ENCODE data around the gene SETD7.

SETD7 gene

DNA sequence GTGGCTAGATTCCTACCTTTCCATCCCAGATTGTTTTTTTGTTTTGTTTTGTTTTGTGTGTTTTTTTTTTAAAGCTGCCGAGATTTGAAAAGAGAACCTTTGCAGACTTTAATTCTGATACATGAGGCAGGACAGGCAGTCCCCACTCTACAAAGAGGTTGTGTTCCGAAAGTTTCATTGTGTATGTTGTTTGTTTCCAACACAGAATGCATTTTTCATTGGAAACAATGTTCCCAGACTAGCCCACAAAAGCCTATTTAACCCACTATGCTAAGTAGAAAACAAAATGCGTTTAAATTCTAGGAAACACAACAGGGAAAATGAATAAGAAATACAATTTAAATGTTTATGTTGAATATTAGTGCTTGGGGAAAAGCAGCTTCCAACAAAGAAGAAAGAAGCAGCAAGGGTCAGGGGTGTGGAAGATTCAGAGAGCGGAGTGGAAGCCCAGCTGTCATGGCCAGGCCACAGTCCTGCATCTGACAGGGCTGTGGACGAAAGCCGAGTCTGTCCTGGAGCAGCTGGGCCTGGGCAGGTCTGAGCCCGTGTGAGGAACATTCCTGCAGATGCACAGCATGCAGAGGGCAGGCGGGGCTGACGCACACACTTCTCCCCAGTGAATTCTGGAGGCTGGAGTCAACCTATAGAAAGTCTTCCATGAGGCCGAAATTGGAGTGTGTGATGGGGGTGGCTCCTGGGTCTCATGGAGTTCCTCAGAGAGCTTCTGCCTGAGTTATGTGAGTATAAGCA, 12.4 kb upstream of the SETD7 start:
- DNase-seq = no peak

DNA sequence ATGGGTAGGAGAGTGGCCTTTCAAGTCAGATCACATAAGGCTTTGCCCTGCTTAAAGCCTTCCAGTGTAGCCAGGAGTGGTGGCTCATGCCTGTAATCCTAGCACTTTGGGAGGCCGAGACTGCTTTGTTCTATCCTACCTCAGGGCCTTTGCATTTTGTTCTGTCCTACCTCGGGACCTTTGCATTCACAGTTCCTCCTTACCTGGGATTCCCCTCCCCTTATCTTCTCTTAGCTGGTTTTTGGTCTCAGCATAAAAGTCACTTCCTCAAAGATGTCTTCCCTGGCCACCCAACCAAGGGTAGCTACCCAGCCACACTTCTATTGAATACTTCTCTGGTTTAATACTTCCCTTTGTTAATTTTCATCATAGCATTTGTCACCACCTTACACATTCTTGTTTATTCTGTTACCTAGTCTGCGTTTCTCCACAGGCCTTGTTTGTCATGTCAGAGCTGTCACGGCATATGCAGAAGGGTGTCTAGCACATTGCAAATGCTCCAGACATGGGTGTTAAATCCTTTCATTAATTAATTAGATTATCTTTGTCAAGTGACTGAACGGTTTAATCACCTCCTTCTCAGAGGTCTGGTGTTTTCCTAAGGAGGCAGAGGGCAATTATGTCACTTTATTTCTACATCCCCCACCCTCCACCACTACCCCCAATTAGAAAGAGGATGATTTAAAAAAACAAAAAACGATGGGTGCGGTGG, 11.3 kb upstream of the SETD7 start:
- no peak for DNase-seq

DNA sequence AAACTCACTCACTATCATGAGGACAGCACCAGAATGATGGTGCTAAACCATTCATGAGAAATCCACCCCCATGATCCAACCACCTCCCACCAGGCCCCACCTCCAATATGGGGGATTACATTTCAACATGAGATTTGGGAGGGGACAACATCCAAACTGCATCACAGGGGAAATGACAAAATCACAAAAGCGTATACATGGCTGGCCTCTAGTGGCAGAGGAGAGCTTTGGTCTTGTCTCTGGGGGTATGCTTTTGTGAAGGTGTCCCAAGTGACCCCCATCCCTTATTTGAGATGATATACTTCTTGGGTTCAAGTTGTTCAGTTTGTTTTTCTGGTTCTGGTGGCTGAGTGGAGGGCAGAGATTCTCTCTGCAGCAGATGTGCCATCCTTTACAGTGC, 8.5 kb upstream of the SETD7 start:
- no peak for DNase-seq

DNA sequence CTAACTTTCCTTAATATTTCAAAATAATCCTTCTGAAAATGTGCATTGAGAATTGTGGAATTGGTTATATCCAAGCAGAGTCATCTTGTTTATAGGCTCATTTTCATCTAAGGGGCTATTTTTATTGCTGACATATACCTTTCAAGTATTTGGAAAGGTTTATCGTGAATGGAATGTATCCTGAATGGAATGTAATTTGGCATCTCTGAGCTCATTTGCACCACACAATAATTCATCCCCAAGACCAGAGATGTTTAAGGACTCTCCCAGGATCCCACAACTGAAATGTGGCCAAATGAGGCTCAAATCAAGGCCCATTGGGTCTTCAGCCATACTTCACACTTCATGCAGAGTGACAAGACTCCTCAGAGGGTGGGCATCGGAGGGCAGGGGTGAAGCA, 7.5 kb upstream of the SETD7 start:
- DNase-seq = no peak

DNA sequence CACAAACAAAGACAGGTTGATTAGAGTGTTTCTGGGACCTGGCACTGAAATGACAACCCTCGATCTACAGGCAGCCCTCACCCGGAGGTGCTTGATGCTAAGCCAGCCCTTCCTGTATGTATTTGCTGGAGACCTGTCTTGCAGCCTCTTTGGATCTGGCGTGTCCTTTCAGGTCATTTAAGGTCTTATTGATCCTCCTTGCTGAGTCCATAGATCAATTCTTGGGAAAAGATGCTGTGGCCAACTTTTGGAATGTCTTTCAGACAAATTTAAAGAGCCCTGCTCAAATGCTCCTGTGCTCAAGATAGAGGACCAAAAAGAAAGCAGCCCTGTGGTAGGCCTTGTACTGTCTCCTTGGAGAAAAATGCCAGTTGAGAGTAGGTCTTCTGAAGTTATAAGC, 6.8 kb upstream of the SETD7 start:
- no peak for DNase-seq

DNA sequence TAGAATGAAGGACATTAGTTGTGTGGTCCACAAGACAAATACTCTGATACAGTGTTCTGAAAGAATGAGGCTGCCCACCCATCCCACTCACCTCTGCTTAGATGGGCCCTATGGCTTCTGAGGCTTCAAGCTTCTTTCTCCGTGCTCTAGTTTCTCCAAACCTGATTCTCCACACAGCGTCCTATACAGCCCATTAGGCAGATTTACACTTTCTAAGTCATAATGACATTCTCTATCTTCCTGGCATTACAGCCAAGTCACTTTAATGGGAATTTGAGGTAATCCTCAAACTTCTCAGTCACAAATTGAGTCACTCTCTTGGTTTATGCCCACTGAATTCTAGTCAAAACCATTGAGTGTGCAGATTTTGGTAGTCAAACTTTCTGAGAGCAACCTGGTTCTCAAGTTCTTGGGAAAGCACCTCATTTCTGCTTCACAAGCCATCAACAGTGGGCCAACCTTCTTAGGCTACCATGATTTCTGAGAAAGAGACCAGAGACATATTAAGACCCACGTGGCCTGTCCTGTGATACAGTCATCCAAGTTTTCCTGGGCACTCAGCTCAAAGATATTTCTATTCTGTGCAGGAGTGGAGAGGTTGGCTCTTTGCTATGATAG, 6.2 kb upstream of the SETD7 start:
- DNase-seq = no peak

DNA sequence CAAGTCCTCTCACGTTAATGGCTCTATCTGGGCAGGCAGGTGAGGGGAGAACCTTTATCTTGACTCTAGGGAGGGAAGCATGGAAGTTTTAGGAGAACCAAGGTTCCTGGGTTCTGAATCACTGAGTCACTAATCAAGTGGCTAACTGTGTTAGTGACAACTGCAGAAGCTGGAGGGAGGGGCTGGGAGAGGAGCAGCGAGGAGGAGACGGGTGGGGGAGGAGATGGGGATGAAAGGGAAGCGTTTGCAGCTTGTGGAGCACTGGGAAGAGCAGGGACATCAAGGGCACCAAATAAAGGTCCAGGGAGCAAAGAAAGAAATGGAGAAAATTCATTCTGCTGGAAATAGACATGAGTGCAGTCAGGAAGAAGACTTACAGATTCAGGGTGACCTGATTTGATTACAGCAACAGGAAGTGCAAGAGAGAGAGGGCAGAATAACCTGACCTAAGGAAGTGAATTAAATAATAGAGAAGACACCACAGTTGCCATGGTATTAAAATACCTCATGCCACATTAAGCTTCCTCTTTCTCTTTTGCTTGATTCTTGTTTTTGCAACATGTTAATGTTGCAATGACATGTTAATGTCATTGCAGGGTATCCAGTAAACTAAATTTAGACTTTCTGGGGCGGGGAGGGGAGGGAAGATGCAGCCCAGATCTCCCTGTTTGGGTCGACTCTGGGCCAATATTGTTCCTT, 4.5 kb upstream of the SETD7 start:
- peak; percentile 99 for DNase-seq

DNA sequence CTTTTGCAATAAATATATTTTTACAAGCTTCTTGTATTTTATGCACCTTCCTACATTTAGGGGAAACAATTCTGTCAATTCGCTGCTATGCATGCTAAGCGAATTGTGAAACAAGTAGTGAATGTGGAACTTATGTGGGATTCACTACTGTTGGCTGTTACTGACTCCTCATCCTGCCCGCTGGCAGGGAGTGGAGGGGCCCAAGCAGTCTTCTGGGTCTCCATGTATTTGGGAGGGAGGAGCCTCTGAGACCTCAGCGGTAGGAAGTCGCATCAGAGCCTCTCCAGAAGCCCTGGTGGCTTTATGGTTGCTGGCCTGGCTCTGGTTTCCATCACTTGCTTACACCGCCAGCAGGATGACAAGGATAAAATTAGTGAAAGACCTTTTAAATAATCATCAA, 3.7 kb upstream of the SETD7 start:
- peak; percentile 88 for DNase-seq

DNA sequence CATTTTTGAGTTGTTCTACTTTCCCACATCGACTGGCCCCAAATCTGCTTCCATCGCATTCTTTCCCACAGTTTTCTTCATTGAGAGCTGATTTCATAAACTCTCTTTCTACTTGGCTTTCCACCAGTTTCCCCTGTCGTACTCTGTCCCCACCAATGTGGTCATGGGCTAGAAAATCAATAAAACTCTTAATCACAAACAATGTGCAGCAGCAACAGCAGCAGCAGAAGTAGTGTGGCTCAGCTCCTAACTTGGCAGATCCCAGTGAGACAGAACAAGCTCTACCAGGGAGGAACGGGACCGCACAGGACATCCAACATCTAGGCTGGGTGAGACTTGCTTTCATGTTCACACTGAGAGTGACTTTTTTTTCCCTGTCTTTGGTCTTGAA, 3.1 kb upstream of the SETD7 start:
- DNase-seq = no peak

DNA sequence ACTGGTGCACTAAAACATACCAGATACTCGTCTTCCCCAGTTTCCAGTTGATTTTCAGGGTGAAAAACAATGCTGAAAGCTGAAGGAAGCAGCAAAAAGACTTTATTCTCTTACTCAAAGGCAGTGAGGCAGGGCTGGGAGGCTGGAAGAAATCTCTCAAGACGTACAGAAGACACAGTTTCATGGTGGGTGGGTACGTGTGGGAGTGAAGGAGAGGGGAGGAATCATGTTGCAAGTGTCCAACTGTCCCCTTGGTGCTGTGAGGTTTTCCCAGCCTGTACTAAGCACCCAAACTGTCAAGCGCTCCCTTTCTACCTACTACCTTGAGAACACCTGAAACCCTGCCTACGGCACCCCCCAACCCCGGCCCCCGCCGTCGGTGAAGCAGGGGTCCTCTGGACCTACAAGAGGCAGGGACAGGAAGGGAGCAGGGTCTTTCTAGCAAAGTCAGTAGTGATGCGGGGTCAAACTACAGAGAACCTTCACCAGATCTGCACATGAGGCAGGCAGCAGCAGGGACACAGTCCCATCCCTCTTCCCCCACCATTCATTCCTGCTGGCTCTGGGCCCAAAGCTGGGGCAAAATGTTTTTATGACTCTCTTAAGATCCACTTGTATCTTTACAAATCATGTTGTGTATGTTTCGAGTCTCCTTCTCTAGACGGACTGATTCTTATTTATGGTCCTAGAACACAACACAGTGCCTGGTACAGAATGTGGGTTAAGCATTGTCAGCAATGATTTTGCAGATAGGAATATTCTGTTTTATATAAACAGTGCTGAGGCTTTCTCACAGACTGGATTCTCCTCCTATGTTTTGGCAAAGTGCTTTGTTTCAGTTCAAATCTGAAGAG, 2.4 kb upstream of the SETD7 start:
- no peak for DNase-seq

DNA sequence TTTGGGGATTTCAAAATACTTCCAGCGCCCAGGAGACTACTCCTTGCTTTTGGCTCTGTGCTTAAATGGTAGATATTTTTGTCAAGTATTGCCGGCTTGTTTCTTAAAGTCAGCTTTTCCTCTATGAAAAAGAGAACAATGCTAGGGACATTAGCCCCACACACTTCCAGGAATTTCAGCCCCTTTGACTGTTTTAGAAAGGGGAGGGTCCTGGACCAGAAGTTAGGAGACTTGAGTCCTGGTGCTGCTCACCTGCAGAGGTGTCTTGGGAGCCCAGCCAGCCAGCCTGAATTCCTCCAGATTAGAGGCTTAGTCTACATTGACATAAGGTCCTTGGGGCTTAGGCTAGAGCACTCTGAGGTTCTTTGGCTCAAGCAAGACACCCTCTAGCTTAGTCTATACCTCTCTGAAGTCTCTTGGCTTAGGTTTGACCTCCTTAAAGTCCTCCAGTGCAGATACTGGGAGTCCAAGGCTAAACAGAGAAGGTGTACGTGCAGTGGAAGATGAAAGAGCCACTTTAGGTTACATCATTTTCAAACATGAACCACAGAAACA, 1.6 kb upstream of the SETD7 start:
- DNase-seq = no peak

DNA sequence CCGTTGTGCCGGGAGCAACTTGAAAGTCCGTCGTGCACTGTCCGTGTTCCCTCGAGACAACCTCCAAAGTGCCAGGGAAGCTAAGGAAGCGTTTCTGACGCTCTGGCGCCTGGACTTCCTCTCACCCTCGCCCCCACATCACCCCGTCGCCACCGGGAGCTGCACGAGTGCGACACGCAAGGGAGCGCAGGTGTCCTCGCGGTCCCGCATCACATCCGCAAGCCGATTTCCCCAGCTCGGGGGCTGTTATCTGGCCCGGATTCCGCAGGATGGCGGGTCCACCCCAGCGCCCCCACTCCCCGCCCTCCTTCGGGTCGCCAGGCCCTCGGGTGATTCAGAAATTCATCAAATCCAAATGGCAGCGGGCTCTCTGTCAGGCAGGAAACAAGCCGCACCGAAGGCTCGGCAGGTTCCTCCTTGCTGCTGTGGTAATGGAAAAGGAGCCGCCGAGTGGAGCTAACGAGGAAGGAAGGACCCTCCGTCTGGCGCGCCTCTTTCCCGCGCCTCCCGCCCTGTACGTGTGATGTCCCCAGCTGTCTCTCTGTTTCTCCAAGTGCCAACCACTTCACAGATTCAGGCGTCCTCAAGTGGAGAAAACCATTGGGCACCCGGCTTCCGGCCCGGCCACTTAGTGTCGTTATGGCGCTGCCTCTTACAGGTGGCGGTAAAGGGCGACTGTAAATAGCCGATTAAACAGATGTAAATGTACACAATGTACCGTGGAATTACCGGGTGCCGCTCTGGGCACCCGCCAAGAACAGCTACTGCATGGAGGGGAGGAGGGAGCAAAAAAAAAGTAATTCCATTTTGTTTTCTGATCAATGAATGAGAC, 921 bp upstream of the SETD7 start:
- peak; percentile 61 for DNase-seq

DNA sequence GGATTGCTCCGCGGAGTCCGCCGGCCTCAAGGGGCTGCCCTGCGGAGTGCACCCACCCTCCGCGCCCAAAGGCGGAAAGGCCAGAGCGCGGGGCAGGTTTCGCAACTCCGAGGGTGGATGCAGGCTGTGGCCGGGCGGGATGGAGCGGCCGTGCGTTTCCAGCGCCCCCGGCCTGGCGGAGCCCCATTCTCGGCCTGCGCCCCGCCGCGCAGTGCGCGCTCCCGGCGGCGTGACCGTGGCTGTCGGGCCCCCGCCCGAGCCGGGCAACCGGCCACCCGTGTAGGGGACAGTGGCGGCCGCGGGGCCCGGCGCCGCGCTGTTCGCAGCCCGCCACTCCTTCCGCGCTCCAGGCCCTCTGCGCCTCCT, 331 bp downstream of the SETD7 start:
- DNase-seq = no peak

DNA sequence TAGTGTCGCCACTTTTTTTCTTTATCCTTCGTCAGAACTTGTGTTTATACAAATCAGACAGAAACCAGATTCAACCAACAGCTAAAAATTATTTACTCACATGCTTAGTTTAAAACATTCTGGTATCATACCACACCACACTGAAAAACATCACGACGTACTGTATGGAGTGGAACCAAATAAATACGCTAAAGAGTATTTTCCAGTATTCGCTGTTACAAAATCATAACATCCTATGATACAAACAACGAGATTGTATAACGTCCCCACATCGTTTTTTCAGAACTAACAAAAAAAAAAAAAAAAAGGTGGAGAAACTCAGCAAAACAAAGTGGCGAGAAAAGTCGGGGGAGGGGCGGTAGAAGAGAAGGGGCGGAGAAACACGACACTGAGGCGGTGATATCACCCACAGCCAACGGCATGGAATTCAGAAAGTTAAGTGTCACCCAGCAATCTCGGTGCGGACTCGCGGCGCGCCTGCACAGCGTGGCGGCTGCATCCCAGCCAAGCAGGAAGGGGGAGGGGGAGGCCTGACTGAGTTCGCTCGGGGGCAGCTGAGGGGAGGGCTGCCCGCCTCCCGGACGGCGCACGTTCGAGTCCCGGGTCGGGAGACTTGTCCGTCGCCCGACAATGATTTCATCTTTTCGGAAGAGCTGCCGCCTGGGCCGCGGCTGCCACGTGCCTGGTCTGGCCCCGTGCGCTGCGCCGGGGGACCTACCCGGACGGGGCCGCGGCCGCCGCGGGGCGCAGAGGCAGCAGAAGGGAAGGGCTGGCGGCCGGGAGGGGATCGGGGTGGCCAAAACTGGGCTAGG, 920 bp downstream of the SETD7 start:
- peak; percentile 68 for DNase-seq

DNA sequence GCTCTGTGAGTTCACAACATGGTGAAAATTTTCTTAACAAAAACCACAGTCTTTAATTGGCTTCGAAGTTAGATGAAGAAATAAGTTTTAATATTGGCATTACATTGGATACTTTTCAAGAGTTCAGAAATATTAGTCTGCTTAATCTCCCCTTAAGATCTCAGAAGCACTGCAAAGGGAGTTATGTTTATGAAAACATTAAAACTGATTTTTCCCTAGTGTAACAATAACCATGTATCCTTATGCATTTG, 1.5 kb downstream of the SETD7 start:
- DNase-seq = no peak

DNA sequence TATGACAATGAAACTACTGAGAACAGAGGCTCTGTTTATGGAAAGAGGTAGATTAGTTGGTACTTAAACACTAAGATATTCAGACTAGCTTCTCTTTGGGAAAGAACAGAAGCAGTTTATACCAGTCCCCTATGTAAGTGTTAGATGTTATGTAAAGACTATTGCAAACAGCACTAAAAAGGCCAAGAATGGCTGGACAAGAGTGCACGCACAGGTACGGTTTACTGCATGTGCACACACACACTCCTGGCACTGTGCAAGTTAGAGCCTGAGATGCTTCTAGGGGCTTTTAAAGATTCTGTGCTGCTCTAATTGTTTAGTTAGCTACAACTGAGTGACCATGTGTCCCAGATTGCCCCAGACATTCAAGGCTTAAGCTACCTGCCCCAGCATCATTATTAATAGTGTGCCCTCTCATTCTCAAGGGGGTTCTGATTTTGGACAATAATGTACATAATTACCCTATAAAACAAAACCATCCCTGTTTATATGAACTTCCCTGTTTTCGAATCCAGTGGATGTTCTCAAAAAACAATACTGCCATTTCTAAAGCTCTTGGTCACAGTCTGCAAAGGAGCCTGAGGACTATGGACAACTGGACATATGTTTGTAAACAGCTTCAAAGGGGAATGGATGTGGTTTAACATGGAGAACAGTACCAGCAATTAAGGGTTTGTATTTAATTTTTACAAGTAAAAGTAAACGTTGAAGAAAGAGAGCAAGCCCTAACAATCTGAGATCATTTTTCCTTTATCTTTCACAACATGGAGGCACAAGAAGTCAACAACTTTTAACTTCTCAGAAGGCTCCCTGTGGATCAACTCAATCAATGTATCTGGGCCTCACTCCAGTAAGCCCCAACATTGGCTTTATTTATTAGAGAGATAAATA, 2.0 kb downstream of the SETD7 start:
- DNase-seq = no peak

DNA sequence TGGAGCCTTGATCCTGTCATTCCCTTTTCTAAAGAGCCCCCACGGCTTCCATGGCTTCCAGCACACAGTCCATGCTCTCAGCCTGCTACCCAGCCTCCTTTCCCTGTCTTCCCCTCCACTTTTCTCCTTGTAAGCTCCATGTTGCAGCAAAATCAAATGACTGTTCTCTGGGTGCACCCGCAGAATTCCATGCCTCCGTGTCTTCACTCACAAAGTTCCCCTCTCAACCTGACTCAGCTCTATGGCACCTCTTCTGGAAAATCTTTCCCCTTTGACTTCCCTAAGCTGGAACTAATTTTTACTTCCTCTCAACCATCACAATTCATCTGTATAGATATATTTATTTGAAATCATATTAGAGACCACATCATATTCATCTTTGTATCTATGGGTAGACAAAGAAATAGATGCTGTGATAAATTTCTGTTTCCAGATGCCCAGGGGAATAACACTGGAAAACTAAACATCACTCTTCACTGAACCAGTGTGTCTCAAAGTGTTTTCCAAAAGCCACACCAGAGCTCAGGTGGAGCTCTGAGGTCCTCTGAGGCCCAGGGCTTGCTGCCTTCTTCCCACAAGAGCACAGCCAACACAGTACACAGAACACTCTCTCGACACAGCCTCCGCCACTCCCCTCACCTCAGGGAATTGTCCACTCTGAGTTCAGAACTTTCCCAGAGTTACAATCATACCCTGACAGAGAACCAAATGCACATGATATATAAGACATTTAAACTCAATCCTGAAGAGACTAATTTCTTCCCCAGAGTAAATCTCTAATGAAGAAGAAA, 3.3 kb downstream of the SETD7 start:
- no peak for DNase-seq

DNA sequence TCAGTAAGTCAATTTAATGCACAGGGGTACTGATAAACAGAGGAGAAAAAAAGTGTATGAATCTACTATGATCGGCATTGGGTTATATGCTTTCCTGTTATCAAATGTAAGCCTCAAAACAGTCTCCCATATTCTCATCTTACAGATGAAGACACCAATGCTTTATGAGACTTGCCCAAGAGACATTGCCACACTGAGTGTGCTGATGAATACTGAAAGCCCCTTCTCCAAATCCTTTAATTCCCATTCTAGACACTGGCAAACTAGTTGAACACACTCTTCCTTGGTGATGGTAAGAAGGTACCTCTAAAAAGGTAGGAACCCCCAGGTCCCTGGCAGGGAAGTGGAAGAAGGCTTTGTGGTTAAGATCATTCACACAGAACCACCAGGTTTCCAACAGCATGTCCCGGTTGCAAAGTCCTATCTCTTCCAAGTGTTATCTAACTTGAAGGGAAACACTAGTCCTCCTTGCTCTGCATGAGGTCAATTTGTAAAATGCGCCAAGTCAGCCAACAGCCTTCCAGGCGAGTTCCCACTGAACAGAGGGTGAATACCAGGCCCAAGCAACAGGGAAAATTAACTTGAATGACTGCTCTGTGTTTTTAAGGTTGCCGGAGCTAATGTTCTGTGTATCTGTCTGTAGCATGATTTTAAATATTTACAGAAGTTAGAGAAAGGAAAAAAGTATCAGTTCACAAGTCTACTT, 5.1 kb downstream of the SETD7 start:
- DNase-seq = no peak
